Gastrocnemius medialis (tissue), 4 donors: ENCODE data around the gene ADGRD1. TPM values are rescaled to one million over a fixed set of nuclear protein-coding genes. Genes with fewer than 3 reads are reported as not detected.

ENCODE experiments used
- ATAC-seq, 2 donors: fragments of 150-250 bp; one replicate each; pipeline ENCODE4 v1.9.1; 2016
- DNase-seq, 2 donors: peaks; one replicate each; pipeline ENCODE4 v3.0.0-alpha.2; 2019
- H3K27ac ChIP-seq, 4 donors: fragments of 200-600 bp; sonication (generic); 1 replicate in 1 of 4; 2 replicates in 3 of 4; pipeline ENCODE4 v1.5.1; 2016 to 2018; ENCODE audit warnings: mild to moderate bottlenecking in 2 of 4, moderate library complexity in 1 of 4
- H3K27me3 ChIP-seq, 3 donors: fragments of 200-600 bp; sonication (generic) in 2 of 3; 1 replicate in 1 of 3; 2 replicates in 2 of 3; pipeline versions ENCODE4 v1.5.1 to v1.6.0; 2016 to 2019; ENCODE audit warnings: mild to moderate bottlenecking in 1 of 3, moderate library complexity in 1 of 3
- H3K36me3 ChIP-seq, 2 donors: fragments of 200-600 bp; sonication (generic) in 1 of 2; one replicate each; pipeline ENCODE4 v1.5.1; 2017 to 2018
- H3K4me1 ChIP-seq, 2 donors: fragments of 200-600 bp; sonication (generic) in 1 of 2; one replicate each; pipeline ENCODE4 v1.5.1; 2016 to 2017; ENCODE audit warnings: mild to moderate bottlenecking in 2 of 2
- H3K4me3 ChIP-seq, 4 donors: fragments of 200-600 bp; sonication (generic) in 3 of 4; 1 replicate in 1 of 4; 2 replicates in 3 of 4; pipeline ENCODE4 v1.5.1; 2016 to 2019; ENCODE audit warnings: mild to moderate bottlenecking in 2 of 4
- H3K9me3 ChIP-seq, 3 donors: fragments of 200-600 bp; sonication (generic) in 2 of 3; 1 replicate in 1 of 3; 2 replicates in 2 of 3; pipeline ENCODE4 v1.5.1; 2016 to 2019
- POLR2A ChIP-seq, 2 donors: fragments of 450-650 bp; IDR thresholded peaks; one replicate each; pipeline ENCODE4 v1.6.1; 2017; ENCODE audit warnings: antibody characterized with exemption in 2 of 2, mild to moderate bottlenecking in 2 of 2, moderate library complexity in 2 of 2
- in situ Hi-C, 4 donors: fragments of 200-750 bp; cut with MboI; loops; one replicate each; pipeline versions ENCODE4 v1.15.0 to v1.8.0; 2017; ENCODE audit warnings: low sequenced_read_pairs in 4 of 4
- intact Hi-C: fragments of 100-400 bp; cut with DNase I; formaldehyde crosslinking; loops from one replicate; pipeline ENCODE4 v1.15.1; 2023; ENCODE audit warnings: low total_unique reads
- total RNA-seq, 4 donors: library from RNA; depleted of rRNA; stranded (reverse); fragments of >200 nt; gene quantifications; one replicate each; pipeline versions ENCODE4 v1.1.0 to v1.2.3, GENCODE V29; 2016
- TF ChIP-seq, protein P1 (sequence below), 5 experiments: fragments of 450-650 bp in 3 of 5; fragments of 200-600 bp in 2 of 5; sonication (generic) in 2 of 5; IDR thresholded peaks in 4 of 5; conservative IDR thresholded peaks in 1 of 5; 1 replicate in 4 of 5; 2 replicates in 1 of 5; pipeline ENCODE4 v1.5.1; 2016 to 2019; ENCODE audit warnings: antibody characterized with exemption in 5 of 5, mild to moderate bottlenecking in 3 of 5, moderate library complexity in 3 of 5

ADGRD1 gene
- total RNA-seq, 4 donors from 2014 or later, result 5.3 to 9.6 (median 8.2) TPM

DNA sequence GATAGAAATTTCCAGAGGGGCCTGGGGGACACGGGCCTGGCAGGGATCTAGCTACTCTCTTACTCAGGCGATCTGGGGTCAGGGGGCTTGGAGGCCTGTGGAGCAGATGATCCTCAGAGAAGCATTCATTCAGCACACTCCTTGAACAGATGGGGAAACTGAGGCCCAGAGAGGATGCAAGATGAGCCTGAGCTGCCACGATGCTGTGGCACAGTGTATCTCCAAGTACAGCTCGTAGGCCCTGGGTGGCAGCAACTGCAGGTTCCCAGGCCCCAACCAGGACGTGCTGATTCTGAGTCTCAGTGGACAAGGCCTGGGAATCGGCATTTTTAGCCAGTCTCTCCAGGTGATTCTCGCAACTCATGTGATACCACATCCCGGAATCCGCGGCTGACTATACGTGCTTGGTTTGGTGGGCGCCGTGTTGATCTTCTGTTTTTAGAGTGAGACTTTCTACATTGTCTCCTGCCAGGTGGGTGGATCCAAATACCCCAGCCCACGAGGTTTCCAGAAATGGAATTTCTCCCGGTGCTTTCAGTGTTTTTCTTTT lies 22.5 kb downstream of the ADGRD1 start:
- no peaks in the 10 kb centered on the region for H3K9me3 ChIP-seq
- no peak overlapping the region for H3K4me3 ChIP-seq
- no peaks in the 10 kb centered on the region for H3K27me3 ChIP-seq
- intact Hi-C loops (no loop called here), in situ Hi-C loops (no loop called here)
- H3K4me1 ChIP-seq, result no peaks in the 10 kb centered on the region
- ATAC-seq (no peak), DNase-seq (no peak)
- H3K27ac ChIP-seq, result no peak overlapping the region
- no peak for TF ChIP-seq POLR2A (IDR thresholded peaks at IDR 0.05)
- TF ChIP-seq, protein P1, sequence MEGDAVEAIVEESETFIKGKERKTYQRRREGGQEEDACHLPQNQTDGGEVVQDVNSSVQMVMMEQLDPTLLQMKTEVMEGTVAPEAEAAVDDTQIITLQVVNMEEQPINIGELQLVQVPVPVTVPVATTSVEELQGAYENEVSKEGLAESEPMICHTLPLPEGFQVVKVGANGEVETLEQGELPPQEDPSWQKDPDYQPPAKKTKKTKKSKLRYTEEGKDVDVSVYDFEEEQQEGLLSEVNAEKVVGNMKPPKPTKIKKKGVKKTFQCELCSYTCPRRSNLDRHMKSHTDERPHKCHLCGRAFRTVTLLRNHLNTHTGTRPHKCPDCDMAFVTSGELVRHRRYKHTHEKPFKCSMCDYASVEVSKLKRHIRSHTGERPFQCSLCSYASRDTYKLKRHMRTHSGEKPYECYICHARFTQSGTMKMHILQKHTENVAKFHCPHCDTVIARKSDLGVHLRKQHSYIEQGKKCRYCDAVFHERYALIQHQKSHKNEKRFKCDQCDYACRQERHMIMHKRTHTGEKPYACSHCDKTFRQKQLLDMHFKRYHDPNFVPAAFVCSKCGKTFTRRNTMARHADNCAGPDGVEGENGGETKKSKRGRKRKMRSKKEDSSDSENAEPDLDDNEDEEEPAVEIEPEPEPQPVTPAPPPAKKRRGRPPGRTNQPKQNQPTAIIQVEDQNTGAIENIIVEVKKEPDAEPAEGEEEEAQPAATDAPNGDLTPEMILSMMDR (IDR thresholded peaks at IDR 0.05 in 4 of 5, conservative IDR thresholded peaks at IDR 0.05 in 1 of 5), result no peak
- no peaks in the 10 kb centered on the region for H3K36me3 ChIP-seq

DNA sequence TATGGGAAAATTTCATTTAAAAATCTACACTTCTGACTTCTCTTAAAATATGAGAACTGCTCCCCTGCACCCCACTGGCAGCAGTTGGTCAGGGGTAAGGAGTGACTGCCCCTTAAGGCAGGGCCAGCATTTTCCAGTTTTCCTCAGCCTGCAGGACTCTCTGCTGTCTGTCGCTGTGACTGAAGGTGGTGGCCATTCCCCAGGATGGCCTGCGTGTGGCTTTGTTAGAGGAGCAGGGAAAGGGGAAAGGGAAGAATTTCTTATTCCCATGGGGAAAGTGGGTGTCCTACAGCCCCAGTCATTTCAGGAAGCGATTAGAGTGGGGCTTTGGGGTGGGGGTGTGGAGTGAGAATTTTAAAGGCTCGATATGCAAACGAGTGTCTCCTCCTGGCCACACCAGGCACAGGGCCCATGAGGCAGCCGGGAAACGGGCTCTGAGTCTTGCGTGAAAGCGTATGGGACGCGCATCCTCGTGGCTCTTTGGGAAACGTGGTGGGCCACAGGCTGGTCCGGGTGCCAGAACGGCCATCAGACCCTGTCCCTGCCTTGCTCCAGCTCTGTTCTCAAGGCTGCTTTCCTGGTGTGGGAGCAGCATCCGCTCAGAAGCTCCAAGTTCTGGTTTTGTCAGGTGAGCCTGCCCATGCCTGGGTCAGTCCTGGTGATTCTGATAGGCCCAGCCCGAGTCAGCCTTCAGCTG lies 23.5 kb downstream of the ADGRD1 start:
- TF ChIP-seq, protein P1 (IDR thresholded peaks at IDR 0.05 in 4 of 5, conservative IDR thresholded peaks at IDR 0.05 in 1 of 5), result no peak
- intact Hi-C loops (no loop called here), in situ Hi-C loops (no loop called here)
- Histone ChIP-seq H3K9me3 (no peaks in the 10 kb centered on the region), H3K27ac (peak overlapping the region in 1 of 4 donors; percentile 10), H3K36me3 (no peaks in the 10 kb centered on the region), H3K27me3 (no peaks in the 10 kb centered on the region), H3K4me3 (no peak overlapping the region), H3K4me1 (no peaks in the 10 kb centered on the region)
- no peak for DNase-seq
- no peak for ATAC-seq

DNA sequence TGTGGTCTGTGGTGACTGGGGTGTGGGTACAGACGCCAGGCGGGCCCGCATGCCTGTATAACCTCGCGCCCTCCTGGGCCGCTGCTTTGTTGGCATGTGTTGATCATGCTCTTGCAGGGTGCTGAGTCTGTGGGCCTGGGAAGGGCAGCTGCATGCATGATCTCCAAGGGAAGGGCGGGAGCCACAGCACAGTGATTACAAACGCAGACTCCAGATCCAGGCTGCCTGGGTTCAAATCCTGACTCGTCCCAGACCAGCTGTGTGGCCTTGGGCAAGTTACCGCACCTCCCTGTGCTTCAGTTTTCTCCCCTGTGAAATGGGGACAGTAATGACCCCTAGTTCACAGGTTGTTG lies 24.0 kb downstream of the ADGRD1 start:
- peak overlapping the region in 3 of 4 donors; percentile 10 to 54 (median 17) for H3K27ac ChIP-seq
- H3K36me3 ChIP-seq, result no peaks in the 10 kb centered on the region
- DNase-seq, result no peak
- no peaks in the 10 kb centered on the region for H3K4me1 ChIP-seq
- H3K4me3 ChIP-seq, result no peak overlapping the region
- in situ Hi-C loops (no loop called here), intact Hi-C loops (no loop called here)
- H3K27me3 ChIP-seq, result no peaks in the 10 kb centered on the region
- TF ChIP-seq, protein P1 (IDR thresholded peaks at IDR 0.05 in 4 of 5, conservative IDR thresholded peaks at IDR 0.05 in 1 of 5), result no peak
- no peak for TF ChIP-seq POLR2A (IDR thresholded peaks at IDR 0.05)
- no peak for ATAC-seq
- no peaks in the 10 kb centered on the region for H3K9me3 ChIP-seq

DNA sequence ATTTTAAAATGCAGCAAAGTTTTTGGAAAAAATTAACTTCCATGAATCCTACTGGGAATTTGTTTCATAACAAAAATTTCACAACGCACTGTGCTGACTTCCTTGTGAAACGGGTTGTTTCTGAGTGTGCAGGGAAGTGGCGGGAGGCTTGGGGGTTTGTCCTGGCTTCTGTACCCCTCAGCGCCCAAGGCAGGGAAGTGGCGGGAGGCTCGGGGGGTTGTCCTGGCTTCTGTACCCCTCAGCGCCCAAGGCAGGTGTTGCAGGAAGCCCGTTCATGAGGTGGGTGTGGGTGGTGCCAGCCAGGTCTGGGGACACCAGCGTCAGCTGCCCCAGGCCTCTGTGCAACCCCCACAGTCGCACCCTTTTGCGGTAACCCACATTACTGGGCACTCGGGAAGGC lies 25.1 kb downstream of the ADGRD1 start:
- in situ Hi-C loops (no loop called here), intact Hi-C loops (no loop called here)
- Histone ChIP-seq H3K27ac (peak overlapping the region in 1 of 4 donors; percentile 13), H3K27me3 (no peaks in the 10 kb centered on the region), H3K9me3 (no peaks in the 10 kb centered on the region), H3K4me3 (no peak overlapping the region), H3K4me1 (no peaks in the 10 kb centered on the region), H3K36me3 (no peaks in the 10 kb centered on the region)
- DNase-seq (no peak), ATAC-seq (peak; percentile 43 to 59)
- no peak for TF ChIP-seq POLR2A (IDR thresholded peaks at IDR 0.05)
- TF ChIP-seq, protein P1 (IDR thresholded peaks at IDR 0.05 in 4 of 5, conservative IDR thresholded peaks at IDR 0.05 in 1 of 5), result no peak
